GM12878 (cell line): Measurements from ENCODE around the gene MAST1. TPM values are rescaled to one million over a fixed set of nuclear protein-coding genes. Genes with fewer than 3 reads are reported as not detected.

Experiments
- ATAC-seq: fragments of 200-7000 bp; cut with Tn5 transposase; 3 replicates; pipeline ENCODE4 v1.9.1; 2020; ENCODE audit warnings: mild to moderate bottlenecking, moderate library complexity
- BruUV-seq: library from RNA; stranded (reverse); fragments of 400-500 nt; replicated peaks from 2 replicates; lab custom pipeline; 2021; lab: Mats Ljungman, UMichigan
- CTCF ChIA-PET: fragments of 300-600 bp; sonication (Branson Sonifier 250); formaldehyde crosslinking; extraction: SDS; loops from one replicate; lab custom pipeline; 2021; ENCODE audit warnings: inconsistent platforms; lab: Yijun Ruan, JAX
- POLR2A ChIA-PET: fragments of 350-600 bp; formaldehyde crosslinking; extraction: SDS; loops from one replicate; lab custom pipeline; 2021; ENCODE audit warnings: inconsistent platforms; lab: Charles Lee
- RAD21 ChIA-PET: fragments of 300-600 bp; sonication (Branson Sonifier 250); formaldehyde crosslinking; loops from one replicate; lab custom pipeline; 2023; ENCODE audit warnings: antibody characterized with exemption; ENCODE audit not compliant: unreplicated experiment; lab: Charles Lee
- SMC1A ChIA-PET: fragments of 300-600 bp; sonication (Branson Sonifier 250); formaldehyde crosslinking; loops from one replicate; lab custom pipeline; 2023; ENCODE audit not compliant: unreplicated experiment, uncharacterized antibody; lab: Charles Lee
- DNase-seq: peaks from one replicate; pipeline ENCODE4 v3.0.0-alpha.2; 2011; ENCODE audit warnings: low read depth, low spot score
- FAIRE-seq: peaks from 3 replicates; lab custom pipeline; 2011; peaks lifted over from hg19 to GRCh38; lab: Jason Lieb, UNC
- H2AFZ ChIP-seq: 2 replicates; pipeline ENCODE4 v1.6.0; 2011; ENCODE audit warnings: low read depth, low read length, control low read depth; ENCODE audit not compliant: control insufficient read depth
- H3K27ac ChIP-seq: 2 replicates; pipeline ENCODE4 v1.5.1; 2011; ENCODE audit warnings: control low read depth; ENCODE audit not compliant: control insufficient read depth, insufficient read depth
- H3K27me3 ChIP-seq, 2 experiments: replicated peaks in 1 of 2; 2 replicates each; pipeline versions ENCODE4 v1.6.0 to v1.6.1; 2011; ENCODE audit warnings: low read length in 1 of 2; ENCODE audit not compliant: control insufficient read depth in 2 of 2, insufficient read depth in 2 of 2
- H3K36me3 ChIP-seq, 2 experiments: 2 replicates each; pipeline ENCODE4 v1.5.1; 2011; ENCODE audit warnings: low read length in 1 of 2; ENCODE audit not compliant: control insufficient read depth in 2 of 2, insufficient read depth in 2 of 2
- H3K4me1 ChIP-seq: 2 replicates; pipeline ENCODE4 v1.6.1; 2011; ENCODE audit warnings: mild to moderate bottlenecking, low read length, moderate library complexity, mixed read lengths; ENCODE audit not compliant: control insufficient read depth, insufficient read depth
- H3K4me2 ChIP-seq: 2 replicates; pipeline ENCODE4 v1.6.0; 2011; ENCODE audit warnings: control low read depth; ENCODE audit not compliant: control insufficient read depth, insufficient read depth
- H3K4me3 ChIP-seq: fragments of 200-600 bp; sonication (generic); 2 replicates; pipeline ENCODE4 v1.5.1; 2016
- H3K79me2 ChIP-seq: 2 replicates; pipeline ENCODE4 v1.6.0; 2011; ENCODE audit warnings: low read length; ENCODE audit not compliant: control insufficient read depth, insufficient read depth
- H3K9ac ChIP-seq: 2 replicates; pipeline ENCODE4 v1.8.0; 2011; ENCODE audit warnings: low read length, control low read depth, mixed read lengths; ENCODE audit not compliant: control insufficient read depth, insufficient read depth
- H3K9me3 ChIP-seq: replicated peaks from 3 replicates; pipeline ENCODE4 v1.5.1; 2011; ENCODE audit warnings: mild to moderate bottlenecking, low read length; ENCODE audit not compliant: control insufficient read depth, insufficient read depth
- H4K20me1 ChIP-seq: 2 replicates; pipeline ENCODE4 v1.6.0; 2011; ENCODE audit not compliant: control insufficient read depth, insufficient read depth
- FOS ChIP-seq: IDR thresholded peaks from 3 replicates; pipeline ENCODE4 v1.6.1; 2011; ENCODE audit warnings: borderline replicate concordance; ENCODE audit not compliant: insufficient read length; ENCODE audit errors: extremely low read depth
- MLLT1 ChIP-seq: fragments of 450-650 bp; IDR thresholded peaks from 2 replicates; pipeline ENCODE4 v1.6.1; 2016; ENCODE audit warnings: mild to moderate bottlenecking
- WGBS: methylation state at CpG from one replicate; pipeline ENCODE4 v1.1.6; 2016; ENCODE audit warnings: low lambda C conversion rate; ENCODE audit not compliant: insufficient replicate concordance, insufficient coverage; ENCODE audit errors: missing lambda C conversion rate; 5-methylcytosine and 5-hydroxymethylcytosine counted together
- in situ Hi-C: fragments of 300-500 bp; cut with MboI; formaldehyde crosslinking; loops from 9 replicates; pipeline ENCODE4 v1.14.3; 2018; ENCODE audit warnings: mixed read lengths
- intact Hi-C: fragments of 100-400 bp; cut with micrococcal nuclease; formaldehyde crosslinking; loops from one replicate; pipeline ENCODE4 v1.14.2; 2022; ENCODE audit not compliant: unreplicated experiment
- polyA plus RNA-seq, 11 experiments: library from polyadenylated mRNA; depleted of rRNA in 4 of 11; unstranded in 6 of 11; stranded (reverse) in 5 of 11; fragments of >200 nt; fragmentation: Nextera tagmentation in 4 of 11; fragmentation: Illumina TruSeq in 1 of 11; extraction: Ambion mirVana in 4 of 11; extraction: Trizol in 1 of 11; gene quantifications; 1 replicate in 1 of 11; 2 replicates in 10 of 11; pipeline versions ENCODE4 v1.2.1 to v1.2.3, GENCODE V29; 2011 to 2016; ENCODE audit warnings: inconsistent platforms in 2 of 11, missing spikeins in 2 of 11, low read depth in 1 of 11
- total RNA-seq, 4 experiments: library from RNA; depleted of rRNA in 3 of 4; stranded (reverse); fragments of >200 nt in 3 of 4; fragmentation: Illumina TruSeq in 1 of 4; extraction: Trizol in 1 of 4; gene quantifications; 2 replicates each; pipeline versions ENCODE4 v1.2.1 to v1.2.3, GENCODE V29; 2013 to 2021

The MAST1 gene
- total and polyA plus RNA-seq, 10 of the 15 experiments (the other 5 are each of a cell fraction or from before 2014, with no cell fraction given), result 0.08 to 0.79 (median 0.44) TPM; not detected in 1

GRCh38 chr19:12792853-12793289, 45.4 kb upstream of the MAST1 start:
- Histone ChIP-seq H3K79me2 (peaks cover 42% of the 10 kb centered on the region), H3K4me1 (peaks cover 32% of the 10 kb centered on the region), H3K4me2 (peak overlapping the region; percentile 97), H4K20me1 (no peaks in the 10 kb centered on the region), H3K4me3 (peak overlapping the region; percentile 87), H3K9ac (peak overlapping the region; percentile 95), H3K27ac (peak overlapping the region; percentile 95), H3K36me3 (no peaks in the 10 kb centered on the region), H3K27me3 (no peaks in the 10 kb centered on the region), H3K9me3 (no peaks in the 10 kb centered on the region; the same call in 2 of the 3 replicates), H2AFZ (no peak overlapping the region)
- intact Hi-C loops, result loop anchor here (1.0 kb wide), 1 partner anchor 112 kb away; the partner anchor contains the start of gene DHPS
- no peak for DNase-seq
- FAIRE-seq, result no peak
- no peak for ATAC-seq
- RAD21 ChIA-PET, result interaction anchor here (0.7 to 11.4 kb wide), 5 partner anchors 8 to 55 kb away, joined by 3 to 303 read pairs (median 4); partner anchors contain the start of gene HOOK2
- in situ Hi-C loops, result no loop called here
- TF ChIP-seq MLLT1, result peak; percentile 94; the same call in 1 of the 2 replicates
- no peak for TF ChIP-seq FOS
- SMC1A ChIA-PET, result interaction anchor here (1.2 to 11.5 kb wide), 4 partner anchors 13 to 59 kb away, joined by 3 to 240 read pairs (median 4); partner anchors contain the start of gene TRIR
- BruUV-seq, result no TSS peak
- CTCF ChIA-PET, result interaction anchor here (1.0 to 12.9 kb wide), 5 partner anchors 10 to 56 kb away, joined by 3 to 537 read pairs (median 5); partner anchors contain the start of genes GET3 and HOOK2
- POLR2A ChIA-PET, result interaction anchor here (0.6 to 8.2 kb wide), 15 partner anchors 8 to 182 kb away, joined by 3 to 303 read pairs (median 4); partner anchors contain the start of genes GCDH, GET3, HOOK2 and MAN2B1
- WGBS, result 2% methylated on average over 22 of the region's 22 CpGs
